Left forelimb (tissue), 1 donor: ENCODE data around the gene XYLT2.

ENCODE experiments used
- DNase-seq: peaks from one replicate; pipeline ENCODE4 v3.0.0-alpha.2; 2018; ENCODE audit warnings: low spot score

The XYLT2 gene

GRCh38 chr17:50363217-50364060 is 17.5 kb downstream of the XYLT2 start:
- no peak for DNase-seq

DNA sequence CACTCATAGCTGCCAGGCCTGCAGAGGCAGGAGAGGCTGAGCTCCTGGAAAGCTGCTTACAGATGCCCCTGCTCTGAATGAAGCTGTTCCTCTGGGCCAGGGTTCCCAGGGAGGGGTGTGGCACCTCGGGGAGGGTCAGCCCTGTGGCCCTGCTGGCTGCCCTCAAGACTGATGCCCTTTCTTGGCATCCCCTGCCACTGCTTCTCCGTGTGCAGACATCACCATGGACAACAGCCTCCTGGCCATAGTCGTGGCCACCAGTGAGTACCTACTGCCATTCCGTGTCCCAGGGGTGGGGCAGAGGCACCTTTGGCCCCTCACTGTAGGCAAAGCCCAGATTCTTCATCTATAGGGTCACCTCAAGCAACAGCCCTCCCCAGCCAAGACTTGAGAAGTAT is 18.1 kb downstream of the XYLT2 start:
- DNase-seq = no peak

DNA sequence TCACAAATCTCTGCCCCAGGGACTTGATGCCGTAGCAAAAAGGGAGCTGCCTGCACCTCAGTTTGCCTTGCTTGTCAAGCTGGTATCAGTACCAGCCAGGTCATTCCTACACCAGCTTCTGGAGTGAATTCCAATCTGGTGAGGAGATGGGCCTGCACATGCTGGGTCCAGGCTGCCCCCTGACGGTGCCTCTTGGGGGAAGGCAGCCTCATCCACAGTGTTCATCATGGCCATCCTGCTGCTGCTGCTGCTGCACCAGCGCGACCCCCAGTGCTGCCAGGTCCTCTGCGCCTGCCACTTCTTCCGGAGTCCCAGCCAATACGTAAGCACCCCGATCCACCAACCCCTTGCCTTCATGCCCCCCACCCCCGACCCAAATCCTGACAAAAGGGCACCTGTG is 18.8 kb downstream of the XYLT2 start:
- DNase-seq = no peak

DNA sequence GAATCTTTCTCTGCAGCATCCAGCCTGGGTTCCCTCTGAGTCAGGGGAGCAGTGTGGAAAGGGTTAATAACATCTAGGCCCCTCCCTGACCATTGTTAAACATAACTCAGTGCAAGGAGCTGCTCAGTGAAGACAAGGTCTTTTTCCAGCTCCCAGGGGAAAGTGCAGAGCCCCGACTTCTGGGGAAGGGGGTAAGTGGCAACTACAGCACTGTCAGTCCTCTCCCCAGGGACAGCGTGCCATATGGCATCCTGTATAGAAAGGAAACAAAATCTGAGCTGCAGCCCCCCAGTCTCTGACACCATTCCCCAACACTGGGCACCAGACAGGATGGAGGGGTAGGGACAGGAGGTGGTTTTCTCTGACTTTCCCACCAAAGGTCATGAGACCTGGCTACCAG is 19.2 kb downstream of the XYLT2 start:
- no peak for DNase-seq

DNA sequence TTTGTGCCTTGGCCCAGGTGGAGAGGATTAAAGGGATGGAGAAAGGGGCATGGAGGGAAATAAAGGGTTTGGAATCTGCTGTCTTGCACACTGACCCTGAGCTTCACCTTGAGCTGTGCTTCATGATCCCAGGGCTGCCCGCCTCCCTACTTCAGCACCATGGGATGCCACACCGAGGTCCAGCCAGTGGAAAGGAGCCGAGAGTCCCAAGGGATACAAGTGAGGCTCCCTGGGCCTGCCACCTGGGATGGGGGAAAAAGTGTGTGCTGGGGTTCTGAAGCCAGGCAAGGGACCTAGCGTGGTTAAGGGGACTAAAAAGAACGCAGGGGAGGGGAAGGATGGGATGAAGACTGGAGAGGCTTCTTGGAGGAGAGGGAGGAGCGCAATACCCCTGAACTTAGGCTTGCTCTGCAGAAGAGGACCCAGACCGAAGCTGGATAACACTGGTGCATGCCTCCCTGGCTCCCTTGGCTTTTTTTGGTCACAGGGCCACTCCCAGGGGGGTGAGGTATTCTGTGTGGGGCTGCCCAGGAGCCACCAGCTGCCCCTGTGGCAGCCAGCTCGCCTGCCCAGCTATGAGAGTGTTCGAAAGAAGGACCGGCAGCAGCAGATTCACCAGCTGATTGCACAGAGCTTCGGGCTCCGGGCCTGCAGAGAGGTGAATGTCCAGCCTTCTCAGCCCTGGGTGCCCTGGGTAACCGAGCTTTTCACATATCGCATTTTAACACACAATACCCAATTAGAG is 19.9 kb downstream of the XYLT2 start:
- DNase-seq = no peak

- DNase-seq = no peak
Observed at GRCh38 chr17:50367401-50367800, 21.5 kb downstream of the XYLT2 start.

DNA sequence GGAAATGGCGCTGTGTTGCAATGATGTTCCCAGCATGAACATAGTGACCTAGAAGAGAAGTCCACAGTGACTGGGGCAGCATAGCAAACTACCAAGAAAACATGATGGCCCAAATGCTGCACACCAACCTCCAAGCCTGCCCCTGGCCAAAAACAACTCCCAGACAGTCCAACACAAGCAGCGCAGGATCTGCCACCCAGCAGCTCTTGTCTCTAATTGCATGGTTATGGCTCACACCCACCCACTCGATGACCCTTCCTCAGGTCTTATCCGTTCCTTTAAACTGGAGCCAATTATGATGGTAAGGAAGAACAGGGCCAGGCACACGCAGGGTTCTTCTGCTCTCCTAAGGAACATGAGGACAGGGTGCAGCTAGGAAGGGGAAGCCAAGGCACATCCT is 24.1 kb downstream of the XYLT2 start:
- DNase-seq = no peak

DNA sequence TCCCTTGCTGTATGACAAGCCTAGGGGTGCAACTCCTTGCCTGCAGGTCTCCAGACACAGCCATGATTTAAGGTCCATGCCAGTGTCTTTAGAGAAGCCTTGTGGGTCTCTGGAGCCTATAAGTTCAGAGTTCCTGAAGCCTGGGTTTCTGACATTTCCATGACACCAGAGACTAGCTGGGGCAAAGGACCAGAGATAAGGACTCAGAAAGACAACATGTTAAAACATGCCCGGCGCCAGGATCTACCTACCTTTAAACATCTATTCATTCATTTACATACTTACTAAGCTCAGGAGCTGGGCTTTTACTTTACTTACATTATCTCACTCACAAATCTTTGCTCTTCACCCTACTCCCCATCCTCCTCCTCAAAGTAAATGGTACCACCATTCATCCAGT is 25.6 kb downstream of the XYLT2 start:
- no peak for DNase-seq

DNA sequence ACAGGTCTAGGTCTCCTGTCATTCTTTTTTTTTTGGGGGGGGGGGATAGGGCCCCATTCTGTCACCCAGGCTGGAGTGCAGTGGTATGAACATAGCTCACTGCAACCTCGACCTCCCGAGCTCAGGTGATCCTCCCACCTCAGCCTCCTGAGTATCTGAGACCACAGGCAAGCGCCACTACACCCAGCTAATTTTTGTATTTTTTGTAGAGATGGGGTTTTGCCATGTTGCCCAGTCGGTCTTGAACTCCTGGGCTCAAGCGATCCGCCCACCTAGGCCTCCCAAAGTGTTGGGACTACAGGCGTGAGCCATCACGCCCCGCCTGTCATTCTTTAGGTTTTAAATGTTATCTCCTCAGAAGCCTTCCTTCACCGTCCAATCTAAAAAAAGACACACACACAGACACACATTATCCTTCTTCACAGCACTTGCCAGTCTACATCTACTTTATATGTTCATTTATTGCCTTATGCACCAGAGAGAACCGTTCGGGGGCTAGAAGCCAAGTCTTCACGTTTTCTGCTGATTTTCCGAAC is 26.4 kb downstream of the XYLT2 start:
- no peak for DNase-seq

DNA sequence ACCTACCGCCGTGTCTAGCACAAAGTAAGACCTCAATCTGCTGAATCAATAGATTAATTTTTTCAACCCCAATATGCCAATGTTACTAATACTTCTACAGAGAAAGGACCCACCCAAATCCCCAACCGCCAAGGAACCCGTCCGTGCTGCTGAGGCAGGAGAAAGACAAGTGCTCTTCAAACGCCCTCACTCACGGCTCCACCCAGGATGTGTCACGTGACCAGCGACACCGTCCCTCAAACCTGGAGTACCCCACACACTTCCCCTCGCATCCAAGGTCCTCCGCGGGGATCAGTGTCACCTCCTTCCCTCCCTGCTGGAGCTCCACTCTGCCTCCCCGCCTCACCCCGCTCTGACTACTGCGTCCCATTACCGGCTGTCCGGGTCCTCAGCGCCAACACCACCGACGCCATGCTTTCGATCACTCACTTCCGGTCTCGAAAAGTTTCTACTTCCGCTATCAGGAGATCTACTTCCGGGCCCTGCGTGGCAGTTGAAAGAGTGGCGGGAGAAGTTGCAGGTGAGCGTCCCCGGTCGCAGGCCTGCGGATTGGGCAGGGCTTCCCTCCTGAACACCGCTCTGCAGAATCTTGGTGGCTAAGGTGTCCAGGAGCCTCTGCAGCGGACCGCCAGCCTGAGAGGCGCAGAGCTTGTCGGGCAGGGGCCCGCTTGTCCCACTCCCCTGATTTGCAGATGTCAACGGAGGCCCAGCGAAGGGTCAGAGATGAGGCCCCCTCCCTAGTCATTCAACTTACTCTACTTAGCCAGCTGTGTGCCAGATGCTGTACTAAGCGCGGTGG is 27.0 kb downstream of the XYLT2 start, which contains the start of the genes EME1 and MRPL27:
EME1 (plus strand) TSS at position 472 of the 799 bp plus-strand sequence. CDS start 1,980 bp downstream, outside the sequence.
MRPL27 (minus strand) TSS at position 427 of the 799 bp plus-strand sequence; CDS start at position 413, 14 bp downstream.
- DNase-seq = peak; percentile 95

DNA sequence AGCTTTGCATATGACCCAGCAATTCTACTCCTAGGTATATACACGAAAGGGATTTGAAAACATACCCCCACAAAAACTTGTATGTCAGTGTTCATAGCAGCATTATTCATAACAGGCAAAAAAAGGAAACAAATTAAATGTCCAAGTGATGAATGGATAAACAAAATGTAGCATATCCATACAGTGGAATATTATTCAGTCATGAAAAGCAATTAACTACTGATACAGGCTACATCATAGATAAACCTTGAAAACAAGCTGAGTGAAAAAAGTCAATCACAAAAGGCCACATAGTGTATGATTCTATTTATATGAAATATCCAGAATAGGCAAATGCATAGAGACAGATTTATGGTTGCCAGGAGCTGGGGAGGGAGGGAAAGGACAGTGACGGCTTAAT is 27.8 kb downstream of the XYLT2 start:
- DNase-seq = no peak

DNA sequence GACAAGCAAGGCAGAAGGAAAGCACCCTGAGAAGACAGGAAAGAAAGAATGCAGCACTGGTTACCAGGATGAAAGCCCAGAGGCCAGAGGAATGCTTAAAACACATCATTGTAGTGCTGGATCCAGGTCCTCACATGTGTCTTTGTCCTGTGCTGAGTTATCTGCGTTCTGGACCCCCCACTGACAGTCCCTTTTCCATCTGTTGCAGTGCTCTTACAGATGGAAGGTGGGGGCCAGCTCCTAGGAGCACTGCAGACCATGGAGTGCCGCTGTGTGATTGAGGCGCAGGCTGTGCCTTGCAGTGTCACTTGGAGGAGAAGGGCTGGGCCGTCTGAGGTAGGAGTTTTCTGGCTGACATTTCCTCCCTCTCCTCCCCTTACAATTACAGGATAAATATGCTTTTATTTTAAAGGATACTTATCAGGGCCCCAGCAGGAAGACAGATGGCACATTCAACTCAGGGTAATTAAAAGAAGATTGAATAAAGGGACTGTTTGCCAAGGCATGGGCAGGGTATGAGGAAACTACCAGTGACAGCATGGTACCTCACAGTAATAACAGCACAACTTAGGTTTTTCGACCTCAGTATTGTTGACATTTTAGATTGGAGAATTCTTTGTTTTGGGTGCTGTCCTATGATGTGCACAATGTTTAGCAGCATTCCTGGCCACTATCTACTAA is 30.1 kb downstream of the XYLT2 start:
- no peak for DNase-seq

GRCh38 chr17:50379351-50380132 is 33.6 kb downstream of the XYLT2 start:
- DNase-seq = no peak

- no peak for DNase-seq
Observed at GRCh38 chr17:50380369-50381259, 34.7 kb downstream of the XYLT2 start.

DNA sequence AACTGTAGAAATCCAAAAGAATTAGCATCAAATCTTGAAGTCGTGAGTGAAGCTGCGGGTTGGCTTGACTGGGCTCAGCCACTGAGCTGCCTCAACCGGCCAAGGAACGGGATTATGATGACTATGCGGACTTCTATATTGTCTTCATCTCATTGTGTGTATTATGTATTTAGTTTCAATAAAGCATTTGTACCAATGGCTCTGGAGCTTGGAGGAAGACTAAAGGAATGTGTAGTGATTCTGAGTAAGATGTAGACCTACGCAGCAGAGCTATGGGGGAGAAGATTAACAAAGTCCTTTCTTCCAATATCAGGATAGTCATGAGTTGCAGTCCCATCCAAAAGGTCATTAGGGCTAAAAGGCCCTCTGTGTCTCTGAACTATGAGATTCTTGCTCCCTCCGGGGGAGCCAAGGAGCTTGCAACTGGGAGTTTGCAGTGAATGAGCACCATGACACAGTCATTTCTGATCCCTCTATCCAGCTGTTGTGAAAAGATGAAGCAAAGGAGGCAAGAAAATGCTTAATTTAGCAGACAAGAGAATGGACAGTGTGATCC is 35.4 kb downstream of the XYLT2 start:
- no peak for DNase-seq

DNA sequence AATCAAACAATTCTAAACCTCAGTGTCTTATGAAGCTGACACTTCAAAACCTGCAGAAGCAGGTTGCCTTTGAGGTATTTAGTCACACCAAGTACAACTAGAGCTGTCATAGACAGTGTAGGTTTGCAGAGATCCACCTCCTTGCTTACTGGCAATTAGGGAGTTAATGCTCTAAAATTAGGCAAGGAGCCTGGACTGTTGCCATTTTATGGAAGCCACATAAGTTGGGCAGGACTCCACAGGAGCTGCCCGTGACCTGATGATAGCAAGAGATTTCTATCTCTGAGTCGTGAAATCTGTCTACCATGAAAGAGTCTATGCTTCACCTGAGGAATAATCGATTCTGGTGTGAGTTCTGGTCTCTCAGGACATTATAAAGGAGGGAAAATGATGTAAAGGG is 36.0 kb downstream of the XYLT2 start:
- DNase-seq = no peak

DNA sequence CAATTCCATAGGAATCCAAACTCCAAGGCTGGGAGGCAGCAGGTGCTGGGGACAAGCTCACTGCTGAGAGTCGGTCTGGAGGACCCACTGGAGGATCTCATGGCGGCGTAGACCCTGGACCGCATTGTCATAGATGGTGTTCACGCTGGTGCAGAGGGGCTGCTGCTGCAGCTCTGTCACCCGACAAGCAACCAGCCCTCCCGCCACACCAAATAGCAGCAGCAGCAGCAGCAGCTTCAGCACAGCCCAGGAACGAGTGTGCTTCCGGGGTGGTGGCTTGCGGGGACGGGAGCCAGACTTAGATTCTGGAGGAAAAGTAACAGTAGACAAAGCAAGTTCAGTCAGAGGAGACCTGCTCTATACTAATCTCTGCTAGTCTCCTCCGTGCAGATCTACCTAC is 37.0 kb downstream of the XYLT2 start:
- DNase-seq = no peak

DNA sequence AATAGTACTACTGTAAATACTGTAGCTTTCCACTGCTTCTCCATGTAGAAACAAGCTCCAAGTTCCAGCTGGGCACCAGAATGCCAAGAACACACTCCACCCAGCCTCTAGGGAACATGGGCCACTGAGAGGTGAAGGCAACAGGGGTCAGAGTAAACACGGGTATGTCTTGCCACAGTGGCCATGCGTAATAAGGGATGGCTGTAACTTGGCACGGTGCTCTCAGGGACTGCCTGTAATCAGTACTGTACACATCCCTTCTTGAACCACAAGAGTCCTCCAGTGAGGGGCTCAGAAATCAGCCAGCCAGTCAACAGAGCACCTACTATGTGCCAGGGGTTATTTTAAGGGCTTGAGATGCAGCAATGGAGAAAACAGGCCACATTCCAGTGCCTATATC is 40.6 kb downstream of the XYLT2 start:
- no peak for DNase-seq

DNA sequence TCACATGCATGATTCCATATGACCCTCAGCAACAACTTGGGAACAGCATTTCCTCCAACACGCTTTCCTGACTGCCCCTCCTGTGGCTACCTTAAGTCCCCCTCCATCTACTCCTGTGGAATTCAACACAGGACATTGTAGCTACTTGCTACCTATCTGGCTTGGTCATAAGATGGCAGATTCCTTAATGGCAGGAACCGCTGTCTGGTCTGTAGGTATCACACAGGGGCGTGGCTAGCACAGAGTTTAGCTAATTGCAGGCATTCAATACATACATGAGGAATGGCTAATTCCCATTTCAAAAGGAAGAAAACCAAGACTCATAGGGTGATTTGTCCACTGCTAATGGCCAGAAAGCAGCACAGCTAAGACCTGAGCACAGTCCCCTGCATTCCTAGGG is 42.8 kb downstream of the XYLT2 start:
- DNase-seq = no peak
